Uterus (tissue), 2 donors: ENCODE measurements around the gene SPINK5.

ENCODE experiments used
- POLR2A ChIP-seq, 2 donors: fragments of 450-650 bp; IDR thresholded peaks; one replicate each; pipeline ENCODE4 v1.6.1; 2016; ENCODE audit warnings: antibody characterized with exemption in 2 of 2, mild to moderate bottlenecking in 1 of 2, moderate library complexity in 1 of 2
- TF ChIP-seq, protein P1 (sequence below), 4 experiments: fragments of 200-600 bp in 2 of 4; fragments of 450-650 bp in 2 of 4; sonication (generic) in 2 of 4; IDR thresholded peaks; one replicate each; pipeline ENCODE4 v1.5.1; 2016 to 2019; ENCODE audit warnings: antibody characterized with exemption in 4 of 4, mild to moderate bottlenecking in 2 of 4, moderate library complexity in 1 of 4

- TF ChIP-seq, protein P1, sequence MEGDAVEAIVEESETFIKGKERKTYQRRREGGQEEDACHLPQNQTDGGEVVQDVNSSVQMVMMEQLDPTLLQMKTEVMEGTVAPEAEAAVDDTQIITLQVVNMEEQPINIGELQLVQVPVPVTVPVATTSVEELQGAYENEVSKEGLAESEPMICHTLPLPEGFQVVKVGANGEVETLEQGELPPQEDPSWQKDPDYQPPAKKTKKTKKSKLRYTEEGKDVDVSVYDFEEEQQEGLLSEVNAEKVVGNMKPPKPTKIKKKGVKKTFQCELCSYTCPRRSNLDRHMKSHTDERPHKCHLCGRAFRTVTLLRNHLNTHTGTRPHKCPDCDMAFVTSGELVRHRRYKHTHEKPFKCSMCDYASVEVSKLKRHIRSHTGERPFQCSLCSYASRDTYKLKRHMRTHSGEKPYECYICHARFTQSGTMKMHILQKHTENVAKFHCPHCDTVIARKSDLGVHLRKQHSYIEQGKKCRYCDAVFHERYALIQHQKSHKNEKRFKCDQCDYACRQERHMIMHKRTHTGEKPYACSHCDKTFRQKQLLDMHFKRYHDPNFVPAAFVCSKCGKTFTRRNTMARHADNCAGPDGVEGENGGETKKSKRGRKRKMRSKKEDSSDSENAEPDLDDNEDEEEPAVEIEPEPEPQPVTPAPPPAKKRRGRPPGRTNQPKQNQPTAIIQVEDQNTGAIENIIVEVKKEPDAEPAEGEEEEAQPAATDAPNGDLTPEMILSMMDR (IDR thresholded peaks at IDR 0.05): no peak
- TF ChIP-seq POLR2A (IDR thresholded peaks at IDR 0.05): no peak
Measured at GRCh38 chr5:148033134-148033533, 30.6 kb upstream of the SPINK5 start.
